ENCODE measurements around the gene ATP5F1C.

DNA sequence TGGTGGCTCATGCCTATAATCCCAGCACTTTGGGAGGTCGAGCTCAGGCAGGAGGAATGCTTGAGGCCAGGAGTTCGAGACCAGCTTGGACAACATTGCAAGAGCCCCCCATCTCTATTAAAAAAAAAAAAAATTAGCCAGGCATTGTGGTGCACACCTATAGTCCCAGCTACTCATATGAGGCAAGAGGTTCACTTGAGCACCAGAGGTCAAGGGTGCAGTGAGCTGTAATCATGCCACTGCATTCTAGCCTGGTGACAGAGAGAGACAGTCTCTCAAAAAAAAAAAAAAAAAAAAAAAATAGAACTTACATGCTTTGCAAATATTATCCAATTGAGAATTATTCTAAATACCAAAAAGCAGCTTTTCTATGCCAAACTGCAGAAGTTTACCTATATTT is 11.2 kb upstream of the ATP5F1C start:
- TF ChIP-seq, protein P1, sequence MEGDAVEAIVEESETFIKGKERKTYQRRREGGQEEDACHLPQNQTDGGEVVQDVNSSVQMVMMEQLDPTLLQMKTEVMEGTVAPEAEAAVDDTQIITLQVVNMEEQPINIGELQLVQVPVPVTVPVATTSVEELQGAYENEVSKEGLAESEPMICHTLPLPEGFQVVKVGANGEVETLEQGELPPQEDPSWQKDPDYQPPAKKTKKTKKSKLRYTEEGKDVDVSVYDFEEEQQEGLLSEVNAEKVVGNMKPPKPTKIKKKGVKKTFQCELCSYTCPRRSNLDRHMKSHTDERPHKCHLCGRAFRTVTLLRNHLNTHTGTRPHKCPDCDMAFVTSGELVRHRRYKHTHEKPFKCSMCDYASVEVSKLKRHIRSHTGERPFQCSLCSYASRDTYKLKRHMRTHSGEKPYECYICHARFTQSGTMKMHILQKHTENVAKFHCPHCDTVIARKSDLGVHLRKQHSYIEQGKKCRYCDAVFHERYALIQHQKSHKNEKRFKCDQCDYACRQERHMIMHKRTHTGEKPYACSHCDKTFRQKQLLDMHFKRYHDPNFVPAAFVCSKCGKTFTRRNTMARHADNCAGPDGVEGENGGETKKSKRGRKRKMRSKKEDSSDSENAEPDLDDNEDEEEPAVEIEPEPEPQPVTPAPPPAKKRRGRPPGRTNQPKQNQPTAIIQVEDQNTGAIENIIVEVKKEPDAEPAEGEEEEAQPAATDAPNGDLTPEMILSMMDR (conservative IDR thresholded peaks at IDR 0.05; ENCODE audit: low read depth in 2 of 2): no peak
- no peak for TF ChIP-seq EZH2 (IDR thresholded peaks at IDR 0.05; ENCODE audit: low read depth, unreplicated experiment)
- TF ChIP-seq, protein P2, sequence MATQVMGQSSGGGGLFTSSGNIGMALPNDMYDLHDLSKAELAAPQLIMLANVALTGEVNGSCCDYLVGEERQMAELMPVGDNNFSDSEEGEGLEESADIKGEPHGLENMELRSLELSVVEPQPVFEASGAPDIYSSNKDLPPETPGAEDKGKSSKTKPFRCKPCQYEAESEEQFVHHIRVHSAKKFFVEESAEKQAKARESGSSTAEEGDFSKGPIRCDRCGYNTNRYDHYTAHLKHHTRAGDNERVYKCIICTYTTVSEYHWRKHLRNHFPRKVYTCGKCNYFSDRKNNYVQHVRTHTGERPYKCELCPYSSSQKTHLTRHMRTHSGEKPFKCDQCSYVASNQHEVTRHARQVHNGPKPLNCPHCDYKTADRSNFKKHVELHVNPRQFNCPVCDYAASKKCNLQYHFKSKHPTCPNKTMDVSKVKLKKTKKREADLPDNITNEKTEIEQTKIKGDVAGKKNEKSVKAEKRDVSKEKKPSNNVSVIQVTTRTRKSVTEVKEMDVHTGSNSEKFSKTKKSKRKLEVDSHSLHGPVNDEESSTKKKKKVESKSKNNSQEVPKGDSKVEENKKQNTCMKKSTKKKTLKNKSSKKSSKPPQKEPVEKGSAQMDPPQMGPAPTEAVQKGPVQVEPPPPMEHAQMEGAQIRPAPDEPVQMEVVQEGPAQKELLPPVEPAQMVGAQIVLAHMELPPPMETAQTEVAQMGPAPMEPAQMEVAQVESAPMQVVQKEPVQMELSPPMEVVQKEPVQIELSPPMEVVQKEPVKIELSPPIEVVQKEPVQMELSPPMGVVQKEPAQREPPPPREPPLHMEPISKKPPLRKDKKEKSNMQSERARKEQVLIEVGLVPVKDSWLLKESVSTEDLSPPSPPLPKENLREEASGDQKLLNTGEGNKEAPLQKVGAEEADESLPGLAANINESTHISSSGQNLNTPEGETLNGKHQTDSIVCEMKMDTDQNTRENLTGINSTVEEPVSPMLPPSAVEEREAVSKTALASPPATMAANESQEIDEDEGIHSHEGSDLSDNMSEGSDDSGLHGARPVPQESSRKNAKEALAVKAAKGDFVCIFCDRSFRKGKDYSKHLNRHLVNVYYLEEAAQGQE (IDR thresholded peaks at IDR 0.05; ENCODE audit: unreplicated experiment): no peak

All from GM23338 (cell line).